ENCODE data around the gene ADAM11.
"Not testable (repeated sequence)": the region's sequence is repeated elsewhere in the genome, so short reads cannot be mapped to it uniquely, and the experiment has no call there.

ADAM11 gene

GRCh38 chr17:44751806-44752205 is 7.0 kb upstream of the ADAM11 start:
- H3K27ac ChIP-seq, result no peak overlapping the region
- TF ChIP-seq CTCF (conservative IDR thresholded peaks at IDR 0.05), result no peak

DNA sequence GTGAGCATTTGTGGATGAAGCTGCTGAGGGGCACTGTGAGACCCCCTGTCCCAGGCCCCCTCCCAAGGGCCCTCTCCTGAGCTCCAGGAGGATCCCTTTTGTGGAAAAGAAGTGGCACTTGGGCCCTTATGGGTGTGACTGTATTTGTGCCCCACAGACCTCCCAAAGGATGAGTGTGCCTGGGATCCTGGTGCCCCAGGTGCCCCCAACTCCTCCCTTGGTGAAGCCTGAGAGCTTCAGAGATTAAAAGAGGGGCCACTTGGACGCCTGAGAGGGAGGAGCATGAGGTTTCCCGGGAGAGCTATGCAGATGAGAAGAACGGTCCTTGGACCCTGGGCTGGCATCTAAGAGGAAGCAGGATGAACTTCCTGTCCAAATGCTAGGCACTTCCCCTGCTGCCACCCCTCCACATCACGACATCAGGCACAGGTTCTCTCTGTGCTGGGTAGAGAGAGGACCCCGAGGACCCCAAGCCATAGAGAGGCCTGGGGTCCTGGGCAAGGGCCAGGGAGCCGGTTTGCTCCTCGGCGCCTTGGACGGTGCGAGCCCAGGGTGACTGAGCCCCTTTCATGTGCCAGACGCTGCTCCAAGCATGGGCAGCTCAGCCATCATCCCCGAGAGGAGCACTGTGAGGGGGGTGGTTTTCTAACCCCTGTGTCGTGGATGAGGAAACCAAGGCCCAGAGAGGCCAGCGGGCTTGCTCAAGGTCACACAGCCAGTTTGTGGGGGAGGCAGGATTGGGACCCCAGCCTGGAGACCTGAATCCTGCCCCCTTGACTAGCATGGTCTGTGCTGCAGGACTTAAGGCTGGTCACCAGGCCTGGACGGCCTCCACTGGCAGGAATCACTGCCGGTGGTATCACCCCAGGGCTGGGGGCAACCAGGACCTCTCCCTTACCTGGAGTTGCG is 5.6 kb upstream of the ADAM11 start:
- H3K27ac ChIP-seq, result no peak overlapping the region
- TF ChIP-seq CTCF (conservative IDR thresholded peaks at IDR 0.05), result no peak

GRCh38 chr17:44754276-44754675 is 4.5 kb upstream of the ADAM11 start:
- TF ChIP-seq CTCF (conservative IDR thresholded peaks at IDR 0.05), result no peak
- H3K27ac ChIP-seq, result no peak overlapping the region

- not testable (repeated sequence) for H3K27ac ChIP-seq
These were observed 3.6 kb upstream of the ADAM11 start for GRCh38 chr17:44755180-44755579.

- TF ChIP-seq CTCF (conservative IDR thresholded peaks at IDR 0.05), result no peak
- H3K27ac ChIP-seq, result no peak overlapping the region
These were observed 1.5 kb upstream of the ADAM11 start for GRCh38 chr17:44757045-44757917.

GRCh38 chr17:44757918-44758413 is 822 bp upstream of the ADAM11 start:
- no peak for TF ChIP-seq CTCF (conservative IDR thresholded peaks at IDR 0.05)

DNA sequence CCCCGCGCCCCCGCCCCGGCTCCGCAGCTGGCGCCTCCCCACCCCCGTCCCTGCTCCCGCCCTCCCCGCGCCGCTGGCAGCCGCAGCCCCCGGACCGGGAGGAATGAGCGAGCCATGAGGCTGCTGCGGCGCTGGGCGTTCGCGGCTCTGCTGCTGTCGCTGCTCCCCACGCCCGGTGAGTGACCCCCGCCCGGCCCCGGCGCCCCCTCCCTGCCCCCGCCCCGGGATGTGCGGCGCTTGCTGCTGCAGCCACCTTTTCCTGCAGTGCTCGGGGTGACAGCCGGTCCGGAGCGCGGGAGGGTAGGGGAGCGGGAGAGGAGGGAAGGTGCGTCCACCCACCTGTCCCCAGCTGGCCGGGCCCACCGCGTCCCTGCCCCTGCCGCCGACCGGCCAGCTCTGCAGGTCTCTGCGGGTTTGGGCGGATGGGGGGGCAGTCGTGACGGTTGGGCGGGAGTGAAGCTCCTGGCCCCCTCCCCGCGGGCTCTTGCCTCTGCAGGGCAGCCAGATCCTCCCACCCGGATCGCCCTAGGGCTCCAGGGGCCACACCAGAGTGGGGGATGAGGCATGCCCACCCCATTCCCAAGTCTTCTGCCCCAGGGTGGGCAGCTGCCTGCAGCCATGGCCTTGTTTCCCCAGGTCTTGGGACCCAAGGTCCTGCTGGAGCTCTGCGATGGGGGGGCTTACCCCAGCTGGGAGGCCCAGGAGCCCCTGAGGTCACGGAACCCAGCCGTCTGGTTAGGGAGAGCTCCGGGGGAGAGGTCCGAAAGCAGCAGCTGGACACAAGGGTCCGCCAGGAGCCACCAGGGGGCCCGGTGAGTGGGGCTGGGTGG is 513 bp downstream of the ADAM11 start:
- TF ChIP-seq CTCF (conservative IDR thresholded peaks at IDR 0.05), result peak; percentile 20; the same call in 1 of the 2 replicates
- peak overlapping the region; percentile 42; the same call in 1 of the 2 replicates for H3K27ac ChIP-seq

More at GRCh38 chr17:44757918-44758413, 822 bp upstream of the ADAM11 start:
- no peak overlapping the region for H3K27ac ChIP-seq

Data from VCaP (cell line).